ENCODE results near the gene AIFM3.

DNA sequence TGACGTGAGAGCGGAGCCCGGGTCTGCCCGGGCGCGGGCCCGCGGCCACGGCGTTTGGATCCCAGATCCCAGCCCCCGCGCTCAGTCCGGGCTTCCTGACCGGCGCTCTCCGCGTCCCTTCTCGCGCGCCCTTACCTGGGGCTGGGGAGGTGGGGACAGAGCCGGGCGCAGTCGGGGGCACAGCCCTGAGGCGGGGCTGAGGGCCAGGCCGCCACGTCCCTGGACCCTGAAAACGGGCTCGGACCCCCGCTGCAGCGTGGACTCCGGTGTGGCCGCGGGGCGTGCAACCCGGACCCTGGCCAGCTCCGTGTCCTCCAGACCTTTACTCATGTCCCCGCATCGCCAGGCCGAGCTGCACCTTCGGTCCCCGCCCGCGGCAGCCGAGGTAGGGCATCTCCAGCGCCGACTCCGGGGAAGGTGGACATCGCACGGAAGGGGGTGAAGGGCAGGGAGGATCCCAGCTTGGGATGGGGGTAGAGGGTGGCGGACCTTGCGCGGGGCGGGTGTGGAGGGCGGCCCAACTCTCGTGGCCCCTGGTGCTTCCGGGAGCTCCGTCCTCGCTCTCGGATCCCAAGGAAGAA is 9.9 kb upstream of the AIFM3 start:
- TF ChIP-seq, protein P1, sequence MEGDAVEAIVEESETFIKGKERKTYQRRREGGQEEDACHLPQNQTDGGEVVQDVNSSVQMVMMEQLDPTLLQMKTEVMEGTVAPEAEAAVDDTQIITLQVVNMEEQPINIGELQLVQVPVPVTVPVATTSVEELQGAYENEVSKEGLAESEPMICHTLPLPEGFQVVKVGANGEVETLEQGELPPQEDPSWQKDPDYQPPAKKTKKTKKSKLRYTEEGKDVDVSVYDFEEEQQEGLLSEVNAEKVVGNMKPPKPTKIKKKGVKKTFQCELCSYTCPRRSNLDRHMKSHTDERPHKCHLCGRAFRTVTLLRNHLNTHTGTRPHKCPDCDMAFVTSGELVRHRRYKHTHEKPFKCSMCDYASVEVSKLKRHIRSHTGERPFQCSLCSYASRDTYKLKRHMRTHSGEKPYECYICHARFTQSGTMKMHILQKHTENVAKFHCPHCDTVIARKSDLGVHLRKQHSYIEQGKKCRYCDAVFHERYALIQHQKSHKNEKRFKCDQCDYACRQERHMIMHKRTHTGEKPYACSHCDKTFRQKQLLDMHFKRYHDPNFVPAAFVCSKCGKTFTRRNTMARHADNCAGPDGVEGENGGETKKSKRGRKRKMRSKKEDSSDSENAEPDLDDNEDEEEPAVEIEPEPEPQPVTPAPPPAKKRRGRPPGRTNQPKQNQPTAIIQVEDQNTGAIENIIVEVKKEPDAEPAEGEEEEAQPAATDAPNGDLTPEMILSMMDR (IDR thresholded peaks at IDR 0.05; ENCODE audit: low read depth, low read length, poor library complexity, severe bottlenecking) = no peak
- TF ChIP-seq EZH2phosphoT487 (IDR thresholded peaks at IDR 0.05; ENCODE audit: borderline replicate concordance, low read length) = no peak
